ENCODE results near the gene MYL7. TPM values are rescaled to one million over a fixed set of nuclear protein-coding genes. Genes with fewer than 3 reads are reported as not detected.

MYL7 gene
- total RNA-seq, 2 experiments from 2014 or later = not detected

DNA sequence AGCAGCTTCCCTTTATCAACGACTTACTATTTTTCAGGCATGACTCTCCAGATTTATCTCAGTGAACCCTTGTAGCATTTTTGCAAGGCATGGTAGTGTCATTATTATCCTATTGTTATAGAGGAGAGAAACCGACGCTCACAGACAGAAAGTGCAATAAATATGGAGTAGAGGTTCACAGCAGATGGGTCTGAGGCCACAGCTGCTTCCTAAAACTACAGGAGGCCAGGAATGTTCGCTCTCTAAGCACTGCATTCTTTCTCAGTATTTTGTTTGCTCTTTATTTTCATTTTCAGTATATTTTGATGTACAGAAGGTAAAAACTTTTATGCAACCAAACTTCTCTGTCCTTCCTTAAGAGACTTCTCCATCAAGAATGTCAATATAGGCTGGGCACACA is 41.5 kb downstream of the MYL7 start:
- Mint-ChIP-seq H3K27ac (no peak overlapping the region), H3K4me1 (ENCODE audit: low read depth) (no peaks in the 10 kb centered on the region), H3K9me3 (no peaks in the 10 kb centered on the region), H3K27me3 (no peaks in the 10 kb centered on the region), H3K4me3 (no peak overlapping the region), H3K36me3 (ENCODE audit: low read depth) (no peaks in the 10 kb centered on the region)
- TF ChIP-seq, protein P1, sequence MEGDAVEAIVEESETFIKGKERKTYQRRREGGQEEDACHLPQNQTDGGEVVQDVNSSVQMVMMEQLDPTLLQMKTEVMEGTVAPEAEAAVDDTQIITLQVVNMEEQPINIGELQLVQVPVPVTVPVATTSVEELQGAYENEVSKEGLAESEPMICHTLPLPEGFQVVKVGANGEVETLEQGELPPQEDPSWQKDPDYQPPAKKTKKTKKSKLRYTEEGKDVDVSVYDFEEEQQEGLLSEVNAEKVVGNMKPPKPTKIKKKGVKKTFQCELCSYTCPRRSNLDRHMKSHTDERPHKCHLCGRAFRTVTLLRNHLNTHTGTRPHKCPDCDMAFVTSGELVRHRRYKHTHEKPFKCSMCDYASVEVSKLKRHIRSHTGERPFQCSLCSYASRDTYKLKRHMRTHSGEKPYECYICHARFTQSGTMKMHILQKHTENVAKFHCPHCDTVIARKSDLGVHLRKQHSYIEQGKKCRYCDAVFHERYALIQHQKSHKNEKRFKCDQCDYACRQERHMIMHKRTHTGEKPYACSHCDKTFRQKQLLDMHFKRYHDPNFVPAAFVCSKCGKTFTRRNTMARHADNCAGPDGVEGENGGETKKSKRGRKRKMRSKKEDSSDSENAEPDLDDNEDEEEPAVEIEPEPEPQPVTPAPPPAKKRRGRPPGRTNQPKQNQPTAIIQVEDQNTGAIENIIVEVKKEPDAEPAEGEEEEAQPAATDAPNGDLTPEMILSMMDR (IDR thresholded peaks at IDR 0.05) = no peak
- DNase-seq (no peak), ATAC-seq (ENCODE audit: poor library complexity) (no peak)
- H3K36me3 ChIP-seq (ENCODE audit: insufficient read depth, low read length) = no peaks in the 10 kb centered on the region
- ChIA-PET CTCF (no interaction called here), POLR2A (no interaction called here)
- intact Hi-C loops (cut with DNase I, micrococcal nuclease) = no loop called here
- peaks cover 0 to 4% of the 10 kb centered on the region in 2 experiments for H3K27me3 ChIP-seq (ENCODE audit: control insufficient read depth in 1 of 2, insufficient read depth in 2 of 2, low read length in 2 of 2)
- peaks cover 7% of the 10 kb centered on the region for H3K4me1 ChIP-seq (ENCODE audit: insufficient read depth, low read length)
- H3K27ac ChIP-seq (ENCODE audit: low read depth in 1 of 2, low read length in 2 of 2) = no peak overlapping the region
- no peak overlapping the region for H3K4me3 ChIP-seq (ENCODE audit: low read length)
- H3K9me3 ChIP-seq (ENCODE audit: control insufficient read depth in 1 of 2, insufficient read depth in 1 of 2, low read length in 2 of 2) = no peaks in the 10 kb centered on the region

DNA sequence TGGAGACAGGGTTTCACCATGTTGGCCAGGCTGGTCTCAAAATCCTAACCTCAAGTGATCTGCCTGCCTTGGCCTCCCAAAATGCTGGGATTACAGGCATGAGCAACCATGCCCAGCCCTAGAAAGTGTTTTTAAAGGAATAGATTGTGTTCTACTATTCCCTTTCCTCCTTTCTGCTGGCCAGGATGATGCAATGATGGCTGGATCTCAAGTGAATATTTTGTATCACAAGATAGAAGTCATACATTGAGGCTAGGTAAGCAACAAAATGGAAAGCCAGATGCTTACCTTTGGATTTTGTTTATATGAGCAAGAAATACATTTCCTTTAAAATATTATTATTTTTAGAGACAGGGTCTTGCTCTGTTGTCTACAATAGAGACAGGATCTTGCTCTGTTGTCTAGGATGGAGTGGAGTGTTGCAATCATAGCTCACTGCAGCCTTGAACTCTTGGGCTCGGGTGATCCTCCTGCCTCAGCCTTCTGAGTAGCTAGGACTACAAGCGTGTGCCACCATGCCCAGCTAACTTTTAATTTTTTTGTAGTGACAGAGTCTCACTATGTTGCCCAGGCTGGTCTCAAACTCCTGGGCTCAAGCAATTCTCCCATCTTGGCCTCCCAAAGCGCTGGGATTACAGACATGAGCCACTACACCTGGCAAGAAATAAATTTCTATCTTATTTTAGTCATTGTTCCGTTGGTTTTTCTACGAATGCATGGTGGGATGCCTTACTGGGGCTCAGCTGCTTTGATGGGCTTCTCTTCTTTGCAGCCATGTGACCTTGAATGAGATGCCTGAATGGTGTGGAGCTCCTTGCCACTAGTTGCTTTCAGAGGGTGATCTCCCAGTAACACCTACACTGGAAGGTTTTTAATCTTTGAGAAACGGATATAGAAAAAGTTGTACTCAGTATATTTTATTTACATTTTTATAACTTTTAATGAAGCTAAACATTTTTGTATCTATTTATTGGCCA is 42.8 kb downstream of the MYL7 start:
- H3K4me3 Mint-ChIP-seq = no peak overlapping the region
- no peak overlapping the region for H3K4me3 ChIP-seq (ENCODE audit: low read length)
- ChIA-PET POLR2A (no interaction called here), CTCF (no interaction called here)
- no peak for ATAC-seq (ENCODE audit: poor library complexity)
- DNase-seq = no peak
- H3K9me3 ChIP-seq (ENCODE audit: control insufficient read depth in 1 of 2, insufficient read depth in 1 of 2, low read length in 2 of 2) = no peaks in the 10 kb centered on the region
- H3K27ac ChIP-seq (ENCODE audit: low read depth in 1 of 2, low read length in 2 of 2) = no peak overlapping the region
- no peaks in the 10 kb centered on the region for H3K36me3 Mint-ChIP-seq (ENCODE audit: low read depth)
- no peaks in the 10 kb centered on the region for H3K4me1 Mint-ChIP-seq (ENCODE audit: low read depth)
- H3K27me3 ChIP-seq (ENCODE audit: control insufficient read depth in 1 of 2, insufficient read depth in 2 of 2, low read length in 2 of 2) = peaks cover 0 to 1% of the 10 kb centered on the region in 2 experiments
- H3K27ac Mint-ChIP-seq = no peak overlapping the region
- no peaks in the 10 kb centered on the region for H3K36me3 ChIP-seq (ENCODE audit: insufficient read depth, low read length)
- H3K4me1 ChIP-seq (ENCODE audit: insufficient read depth, low read length) = peaks cover under 1% of the 10 kb centered on the region
- intact Hi-C loops (cut with DNase I, micrococcal nuclease) = no loop called here
- TF ChIP-seq, protein P1 (IDR thresholded peaks at IDR 0.05) = no peak
- H3K9me3 Mint-ChIP-seq = no peaks in the 10 kb centered on the region
- H3K27me3 Mint-ChIP-seq = no peaks in the 10 kb centered on the region

DNA sequence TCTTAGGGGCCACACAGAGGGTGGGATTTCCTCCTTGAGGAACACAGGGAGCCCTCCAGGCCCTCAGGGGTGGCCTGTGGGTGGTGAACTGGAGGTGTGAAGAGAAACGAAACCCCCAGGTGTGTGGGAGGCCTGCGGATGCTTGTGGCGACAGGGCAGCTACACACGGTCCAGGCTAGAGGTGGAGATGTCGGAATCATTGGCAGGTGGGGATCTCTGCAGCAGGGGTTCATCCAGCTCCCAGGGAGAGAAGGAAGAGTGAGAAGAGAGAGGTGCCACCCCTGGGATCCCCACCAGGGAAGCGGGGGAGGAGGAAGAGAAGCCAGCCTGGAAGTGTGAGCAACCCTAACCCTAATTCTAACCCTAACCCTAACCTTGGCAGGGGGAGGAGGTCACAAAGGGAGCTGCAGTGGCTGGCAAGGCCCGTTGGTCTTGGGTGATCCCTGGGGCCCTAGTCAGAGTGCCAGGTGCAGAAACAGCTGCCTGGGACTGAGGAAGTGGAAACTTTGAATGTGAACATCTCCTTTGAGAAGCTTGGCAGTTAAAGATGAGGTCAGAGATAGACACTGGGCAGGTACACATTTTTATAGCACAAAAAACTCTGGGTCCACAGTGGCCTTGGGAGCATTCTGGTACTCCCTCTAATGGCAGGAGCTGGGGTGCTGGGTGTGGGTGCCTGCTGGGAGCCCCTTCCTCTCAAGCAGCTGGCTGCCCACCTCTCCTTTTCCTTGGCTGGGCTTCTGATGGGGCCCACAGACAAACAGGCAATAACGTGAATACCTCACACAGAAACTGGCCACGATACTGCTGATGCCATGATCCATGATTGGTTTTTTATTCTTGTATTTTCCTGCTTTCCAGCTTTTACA is 43.8 kb downstream of the MYL7 start:
- H3K36me3 Mint-ChIP-seq (ENCODE audit: low read depth) = no peaks in the 10 kb centered on the region
- TF ChIP-seq, protein P1 (IDR thresholded peaks at IDR 0.05) = no peak
- POLR2A ChIA-PET = no interaction called here
- no peaks in the 10 kb centered on the region for H3K4me1 Mint-ChIP-seq (ENCODE audit: low read depth)
- DNase-seq (no peak), ATAC-seq (ENCODE audit: poor library complexity) (no peak)
- no peaks in the 10 kb centered on the region for H3K9me3 Mint-ChIP-seq
- Histone ChIP-seq H3K36me3 (ENCODE audit: insufficient read depth, low read length) (no peaks in the 10 kb centered on the region), H3K27ac (ENCODE audit: low read depth in 1 of 2, low read length in 2 of 2) (no peak overlapping the region), H3K4me1 (ENCODE audit: insufficient read depth, low read length) (no peaks in the 10 kb centered on the region), H3K9me3 (ENCODE audit: control insufficient read depth in 1 of 2, insufficient read depth in 1 of 2, low read length in 2 of 2) (no peaks in the 10 kb centered on the region), H3K27me3 (ENCODE audit: control insufficient read depth in 1 of 2, insufficient read depth in 2 of 2, low read length in 2 of 2) (no peaks in the 10 kb centered on the region), H3K4me3 (ENCODE audit: low read length) (no peak overlapping the region)
- CTCF ChIA-PET = no interaction called here
- no peak overlapping the region for H3K27ac Mint-ChIP-seq
- no peak overlapping the region for H3K4me3 Mint-ChIP-seq
- H3K27me3 Mint-ChIP-seq = no peaks in the 10 kb centered on the region
- intact Hi-C loops (cut with DNase I, micrococcal nuclease) = no loop called here

All from CD4-positive, alpha-beta T cell (primary cell).